HepG2 (cell line): ENCODE results near the gene STX1B. TPM values are rescaled to one million over a fixed set of nuclear protein-coding genes. Genes with fewer than 3 reads are reported as not detected.
A peak's percentile ranks its signal among the peaks of the same experiment; 100 is the strongest.

Source experiments
- CREM ChIP-seq, 2 experiments: sonication (generic) in 1 of 2; formaldehyde crosslinking in 1 of 2; IDR thresholded peaks; 2 replicates each; pipeline versions ENCODE4 v1.4.0 to v1.6.1; 2016 to 2020; ENCODE audit warnings: antibody characterized with exemption in 1 of 2, mild to moderate bottlenecking in 1 of 2, missing genetic modification reagents in 1 of 2
- EP300 ChIP-seq, 3 experiments: sonication (generic) in 1 of 3; formaldehyde crosslinking in 1 of 3; IDR thresholded peaks; 2 replicates each; pipeline versions ENCODE4 v1.5.1 to v1.6.1; 2011 to 2020; ENCODE audit warnings: low read depth in 2 of 3, low read length in 2 of 3, borderline replicate concordance in 1 of 3, improper control_type of control experiment in 1 of 3, mild to moderate bottlenecking in 1 of 3, missing genetic modification reagents in 1 of 3, moderate library complexity in 1 of 3
- MED1 ChIP-seq: sonication (generic); formaldehyde crosslinking; IDR thresholded peaks from 2 replicates; pipeline ENCODE4 v1.4.0; 2020; ENCODE audit warnings: missing genetic modification reagents
- MTA3 ChIP-seq: sonication (generic); formaldehyde crosslinking; IDR thresholded peaks from 2 replicates; pipeline ENCODE4 v1.4.0; 2020; ENCODE audit warnings: missing genetic modification reagents
- NCOR1 ChIP-seq: fragments of 200-600 bp; sonication (generic); IDR thresholded peaks from 2 replicates; pipeline ENCODE4 v1.7.0; 2017; ENCODE audit warnings: antibody characterized with exemption, low read length, borderline replicate concordance
- PAXIP1 ChIP-seq: sonication (generic); formaldehyde crosslinking; conservative IDR thresholded peaks from 2 replicates; pipeline ENCODE4 v1.4.0; 2020; ENCODE audit warnings: mild to moderate bottlenecking, missing genetic modification reagents, moderate library complexity
- PHF20 ChIP-seq: sonication (generic); formaldehyde crosslinking; IDR thresholded peaks from 2 replicates; pipeline ENCODE4 v1.5.0; 2020; ENCODE audit warnings: mild to moderate bottlenecking, missing genetic modification reagents
- SIN3A ChIP-seq: IDR thresholded peaks from 2 replicates; pipeline ENCODE4 v1.6.1; 2011; ENCODE audit warnings: low read depth, mild to moderate bottlenecking, control low read depth, low read length, borderline replicate concordance
- SOX5 ChIP-seq: IDR thresholded peaks from 2 replicates; pipeline ENCODE4 v1.6.1; 2016; ENCODE audit warnings: borderline replicate concordance
- WIZ ChIP-seq: sonication (generic); formaldehyde crosslinking; IDR thresholded peaks from 2 replicates; pipeline ENCODE4 v1.5.1; 2020; ENCODE audit warnings: mild to moderate bottlenecking, missing genetic modification reagents
- ZBTB21 ChIP-seq: sonication (generic); formaldehyde crosslinking; IDR thresholded peaks from 2 replicates; pipeline ENCODE4 v1.4.0; 2020; ENCODE audit warnings: missing genetic modification reagents
- ZNF18 ChIP-seq: sonication (generic); formaldehyde crosslinking; IDR thresholded peaks from 2 replicates; pipeline ENCODE4 v1.8.0; 2022; ENCODE audit warnings: mild to moderate bottlenecking, missing genetic modification reagents; ENCODE audit not compliant: insufficient replicate concordance
- ZNF615 ChIP-seq: sonication (generic); formaldehyde crosslinking; IDR thresholded peaks from 2 replicates; pipeline ENCODE4 v1.5.0; 2020; ENCODE audit warnings: mild to moderate bottlenecking, missing genetic modification reagents, borderline replicate concordance
- ZNF770 ChIP-seq: sonication (generic); formaldehyde crosslinking; IDR thresholded peaks from 2 replicates; pipeline ENCODE4 v1.5.0; 2020; ENCODE audit warnings: mild to moderate bottlenecking, missing genetic modification reagents
- polyA plus RNA-seq, 8 experiments: library from polyadenylated mRNA; depleted of rRNA in 3 of 8; stranded (reverse) in 7 of 8; unstranded in 1 of 8; fragments of >200 nt; fragmentation: Illumina TruSeq in 4 of 8; extraction: Trizol in 4 of 8; gene quantifications; 2 replicates each; pipeline versions ENCODE4 v1.2.1 to v1.2.3, GENCODE V29; 2011 to 2016; ENCODE audit warnings: low read depth in 4 of 8, missing spikeins in 1 of 8, mixed read lengths in 1 of 8; ENCODE audit not compliant: insufficient read depth in 1 of 8
- total RNA-seq, 5 experiments: library from RNA; depleted of rRNA; stranded (reverse); fragments of >200 nt; fragmentation: Illumina TruSeq; extraction: Trizol; gene quantifications; 2 replicates each; pipeline ENCODE4 v1.2.3, GENCODE V29; 2016; ENCODE audit warnings: low read depth in 1 of 5
- TF ChIP-seq, protein P1 (sequence below): sonication (generic); formaldehyde crosslinking; IDR thresholded peaks from 2 replicates; pipeline ENCODE4 v1.4.0; 2020; ENCODE audit warnings: missing genetic modification reagents
- TF ChIP-seq, protein P2 (sequence below): IDR thresholded peaks from 2 replicates; pipeline ENCODE4 v1.6.1; 2016; ENCODE audit warnings: mild to moderate bottlenecking, missing biosample characterization, missing genetic modification reagents

Gene STX1B
- total and polyA plus RNA-seq, 2 of the 13 experiments (the other 11 are each of a cell fraction or from before 2014, with no cell fraction given): 2.1 to 3.0 TPM

DNA sequence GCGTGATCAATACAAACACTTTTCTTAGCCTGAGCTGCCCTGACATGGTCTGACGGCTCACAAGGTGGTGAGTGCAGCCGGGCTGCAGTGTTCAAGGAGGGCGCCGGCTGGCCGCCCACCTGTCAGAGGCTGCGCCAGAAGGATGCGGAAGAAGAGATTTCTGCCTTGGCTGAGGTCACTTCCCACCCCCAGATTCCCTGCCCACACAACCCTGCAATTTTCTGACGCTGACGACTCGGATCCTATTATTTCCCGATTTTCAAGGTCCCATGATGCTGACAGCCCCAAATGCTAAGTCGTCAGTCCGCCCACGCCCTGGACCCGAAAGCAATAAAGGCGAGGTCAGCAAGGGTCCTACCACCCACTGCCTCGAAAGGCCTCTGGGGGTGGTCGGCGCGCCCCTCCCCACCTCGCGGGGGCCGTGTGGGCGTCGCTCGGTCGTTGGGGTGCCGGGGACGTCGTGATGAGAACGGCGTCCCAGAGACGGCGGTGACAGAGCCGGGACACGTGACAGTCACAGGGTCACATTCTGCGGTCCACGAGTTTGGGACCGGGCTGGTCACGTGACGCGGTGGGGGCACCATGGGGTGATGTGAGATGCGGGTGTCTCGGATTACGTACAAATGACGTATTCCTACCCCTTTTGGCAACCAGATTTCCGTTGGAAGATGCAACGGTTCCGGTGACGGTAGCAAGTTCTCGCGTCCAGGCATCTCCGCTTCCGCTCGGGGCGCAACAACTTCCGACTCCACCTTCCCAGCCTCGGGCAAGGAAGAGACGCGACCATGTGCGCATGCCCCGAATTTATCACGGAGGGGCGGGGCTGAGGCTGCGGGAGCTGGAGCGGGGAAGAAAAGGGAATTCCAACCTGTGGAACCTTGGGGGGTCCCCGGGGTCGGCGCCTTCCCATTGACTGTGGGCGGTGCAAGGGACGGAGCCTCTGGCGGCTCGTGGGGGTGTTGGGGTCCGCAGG, 22.6 kb upstream of the STX1B start, which contains the start of gene STX4 (continued):
- peak; percentile 80 for TF ChIP-seq PHF20 (CRISPR knock-in tag)
- TF ChIP-seq MTA3: 0 out of 2 replicates have a peak, but pooled peaks have one; percentile 66
- no peak for TF ChIP-seq EP300 (IDR thresholded peaks at IDR 0.05; ENCODE audit: low read depth in 2 of 2, low read length in 2 of 2)
- peak; percentile 56 for TF ChIP-seq EP300 (CRISPR knock-in tag; IDR thresholded peaks at IDR 0.05; ENCODE audit: borderline replicate concordance)
- TF ChIP-seq PAXIP1: peak; percentile 67; the same call in 1 of the 2 replicates
- TF ChIP-seq, protein P1, sequence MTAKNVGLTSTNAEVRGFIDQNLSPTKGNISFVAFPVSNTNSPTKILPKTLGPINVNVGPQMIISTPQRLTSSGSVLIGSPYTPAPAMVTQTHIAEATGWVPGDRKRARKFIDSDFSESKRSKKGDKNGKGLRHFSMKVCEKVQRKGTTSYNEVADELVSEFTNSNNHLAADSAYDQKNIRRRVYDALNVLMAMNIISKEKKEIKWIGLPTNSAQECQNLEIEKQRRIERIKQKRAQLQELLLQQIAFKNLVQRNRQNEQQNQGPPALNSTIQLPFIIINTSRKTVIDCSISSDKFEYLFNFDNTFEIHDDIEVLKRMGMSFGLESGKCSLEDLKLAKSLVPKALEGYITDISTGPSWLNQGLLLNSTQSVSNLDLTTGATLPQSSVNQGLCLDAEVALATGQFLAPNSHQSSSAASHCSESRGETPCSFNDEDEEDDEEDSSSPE (CRISPR knock-in tag): peak; percentile 74
- peak; percentile 33; the same call in 1 of the 2 replicates for TF ChIP-seq ZNF770 (CRISPR knock-in tag)
- TF ChIP-seq ZBTB21: peak; percentile 100
- TF ChIP-seq, protein P2, sequence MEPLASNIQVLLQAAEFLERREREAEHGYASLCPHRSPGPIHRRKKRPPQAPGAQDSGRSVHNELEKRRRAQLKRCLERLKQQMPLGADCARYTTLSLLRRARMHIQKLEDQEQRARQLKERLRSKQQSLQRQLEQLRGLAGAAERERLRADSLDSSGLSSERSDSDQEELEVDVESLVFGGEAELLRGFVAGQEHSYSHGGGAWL (CRISPR knock-in tag): peak; percentile 52
- TF ChIP-seq MED1 (CRISPR knock-in tag): peak; percentile 79
- peak; percentile 98 for TF ChIP-seq CREM (IDR thresholded peaks at IDR 0.05)
- TF ChIP-seq CREM (CRISPR knock-in tag; IDR thresholded peaks at IDR 0.05): peak; percentile 59
- TF ChIP-seq SIN3A: peak; percentile 56; the same call in 1 of the 2 replicates
- TF ChIP-seq WIZ: peak; percentile 75; the same call in 1 of the 2 replicates
- no peak; the same call in 1 of the 2 replicates for TF ChIP-seq NCOR1
- TF ChIP-seq ZNF18 (CRISPR knock-in tag): no peak
- no peak for TF ChIP-seq ZNF615 (CRISPR knock-in tag)
- TF ChIP-seq SOX5 (CRISPR knock-in tag): peak; percentile 33; the same call in 1 of the 2 replicates
